ENCODE results near the gene EGR1. TPM values are rescaled to one million over a fixed set of nuclear protein-coding genes. Genes with fewer than 3 reads are reported as not detected.
A peak's percentile ranks its signal among the peaks of the same experiment; 100 is the strongest.

The EGR1 gene
- total RNA-seq, 2 donors from 2014 or later = 17.3 to 73.0 TPM

- peaks cover 0 to 30% of the 10 kb centered on the region in 2 donors for H3K4me1 ChIP-seq
- no peak for DNase-seq (ENCODE audit: low spot score)
- H3K36me3 ChIP-seq = no peaks in the 10 kb centered on the region
- peak overlapping the region in 1 of 2 donors; percentile 33 for H3K27ac ChIP-seq
- no peaks in the 10 kb centered on the region for H3K27me3 ChIP-seq
- TF ChIP-seq, protein P1, sequence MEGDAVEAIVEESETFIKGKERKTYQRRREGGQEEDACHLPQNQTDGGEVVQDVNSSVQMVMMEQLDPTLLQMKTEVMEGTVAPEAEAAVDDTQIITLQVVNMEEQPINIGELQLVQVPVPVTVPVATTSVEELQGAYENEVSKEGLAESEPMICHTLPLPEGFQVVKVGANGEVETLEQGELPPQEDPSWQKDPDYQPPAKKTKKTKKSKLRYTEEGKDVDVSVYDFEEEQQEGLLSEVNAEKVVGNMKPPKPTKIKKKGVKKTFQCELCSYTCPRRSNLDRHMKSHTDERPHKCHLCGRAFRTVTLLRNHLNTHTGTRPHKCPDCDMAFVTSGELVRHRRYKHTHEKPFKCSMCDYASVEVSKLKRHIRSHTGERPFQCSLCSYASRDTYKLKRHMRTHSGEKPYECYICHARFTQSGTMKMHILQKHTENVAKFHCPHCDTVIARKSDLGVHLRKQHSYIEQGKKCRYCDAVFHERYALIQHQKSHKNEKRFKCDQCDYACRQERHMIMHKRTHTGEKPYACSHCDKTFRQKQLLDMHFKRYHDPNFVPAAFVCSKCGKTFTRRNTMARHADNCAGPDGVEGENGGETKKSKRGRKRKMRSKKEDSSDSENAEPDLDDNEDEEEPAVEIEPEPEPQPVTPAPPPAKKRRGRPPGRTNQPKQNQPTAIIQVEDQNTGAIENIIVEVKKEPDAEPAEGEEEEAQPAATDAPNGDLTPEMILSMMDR (IDR thresholded peaks at IDR 0.05) = no peak
- peak overlapping the region; percentile 47 to 58 for H3K4me3 ChIP-seq
- no peaks in the 10 kb centered on the region for H3K9me3 ChIP-seq
Measured at GRCh38 chr5:138492560-138493045, 27.3 kb downstream of the EGR1 start.

DNA sequence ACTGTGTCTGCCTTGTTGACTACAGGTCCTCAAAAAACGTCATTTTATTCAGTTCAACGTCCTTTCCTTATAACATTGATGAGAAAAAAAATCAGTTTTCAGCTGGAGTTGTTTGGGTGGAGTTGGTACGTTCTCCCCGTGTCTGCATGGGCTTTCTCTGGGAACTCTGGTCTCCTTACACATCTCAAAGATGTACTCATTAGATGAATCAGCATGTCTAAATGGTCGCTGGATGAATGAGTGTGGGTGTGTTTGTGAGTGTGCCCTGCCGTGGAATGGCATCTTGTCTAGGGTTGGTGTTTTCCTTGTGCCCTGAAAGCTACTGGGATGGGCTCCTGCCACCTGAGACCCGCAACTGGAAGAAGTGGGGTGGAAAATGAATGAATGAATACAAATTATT, 30.1 kb downstream of the EGR1 start:
- TF ChIP-seq, protein P1 (IDR thresholded peaks at IDR 0.05) = no peak
- Histone ChIP-seq H3K9me3 (no peaks in the 10 kb centered on the region), H3K4me1 (peaks cover 0 to 20% of the 10 kb centered on the region in 2 donors), H3K4me3 (no peak overlapping the region), H3K27ac (no peak overlapping the region), H3K27me3 (no peaks in the 10 kb centered on the region), H3K36me3 (no peaks in the 10 kb centered on the region)
- no peak for DNase-seq (ENCODE audit: low spot score)

DNA sequence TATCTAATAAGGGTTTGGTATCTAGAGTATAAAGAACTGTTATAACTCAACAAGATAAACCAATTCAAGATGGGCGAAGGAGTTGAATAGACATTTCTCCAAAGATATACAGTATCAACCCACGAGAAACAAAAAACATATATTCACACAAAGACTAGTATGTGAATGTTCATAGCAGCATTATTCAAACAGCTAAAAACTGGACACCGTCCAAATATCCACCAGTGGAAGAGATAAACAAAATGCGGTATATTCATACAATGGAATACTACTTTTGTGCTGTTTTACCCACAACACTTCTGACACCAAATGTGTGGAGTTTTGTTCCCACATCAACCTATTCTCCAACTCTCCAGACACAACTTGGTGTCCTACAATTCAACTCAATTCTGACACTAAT, 33.1 kb downstream of the EGR1 start:
- TF ChIP-seq, protein P1 (IDR thresholded peaks at IDR 0.05) = no peak
- no peaks in the 10 kb centered on the region for H3K36me3 ChIP-seq
- DNase-seq (ENCODE audit: low spot score) = no peak
- H3K4me1 ChIP-seq = no peaks in the 10 kb centered on the region
- no peaks in the 10 kb centered on the region for H3K9me3 ChIP-seq
- no peaks in the 10 kb centered on the region for H3K27me3 ChIP-seq
- no peak overlapping the region for H3K27ac ChIP-seq
- H3K4me3 ChIP-seq = no peak overlapping the region

DNA sequence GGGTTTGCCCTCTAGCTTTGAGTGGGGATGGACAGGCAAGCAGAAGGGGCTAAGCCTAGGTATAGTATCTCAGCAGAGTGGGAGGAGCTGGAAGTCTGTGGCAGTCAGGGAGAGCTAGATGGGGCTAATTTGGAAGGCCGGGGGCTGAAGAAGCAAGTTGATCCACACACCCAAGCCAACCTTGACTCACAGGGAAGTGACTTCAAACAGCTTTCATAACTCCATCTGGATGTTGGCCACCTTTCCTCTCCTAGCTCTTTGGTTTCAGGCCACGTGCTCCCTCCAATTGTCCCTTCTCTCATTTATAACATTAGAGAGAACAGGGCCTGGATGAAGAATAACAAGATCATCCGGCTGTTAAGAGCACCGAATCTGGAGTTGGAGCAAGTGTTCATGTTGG, 36.8 kb downstream of the EGR1 start:
- H3K27ac ChIP-seq = no peak overlapping the region
- TF ChIP-seq, protein P1 (IDR thresholded peaks at IDR 0.05) = no peak

DNA sequence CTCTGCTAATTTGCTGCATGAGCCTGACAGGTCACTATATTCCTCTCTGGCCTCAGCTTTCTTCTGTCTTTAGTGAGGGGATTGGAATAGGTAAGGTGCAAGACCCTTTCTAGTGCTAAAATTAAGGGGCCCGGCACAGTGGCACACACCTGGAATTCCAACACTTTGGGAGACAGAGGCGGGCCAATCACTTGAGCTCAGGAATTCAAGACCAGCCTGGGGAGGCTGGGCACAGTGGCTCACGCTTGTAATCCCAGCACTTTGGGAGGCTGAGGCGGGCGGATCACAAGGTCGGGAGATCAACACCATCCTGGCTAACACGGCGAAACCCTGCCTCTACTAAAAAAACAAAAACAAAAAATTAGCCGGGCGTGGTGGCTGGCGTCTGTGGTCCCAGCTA, 37.2 kb downstream of the EGR1 start:
- H3K27me3 ChIP-seq = no peaks in the 10 kb centered on the region
- H3K4me3 ChIP-seq = no peak overlapping the region
- TF ChIP-seq, protein P1 (IDR thresholded peaks at IDR 0.05) = no peak
- H3K9me3 ChIP-seq = no peaks in the 10 kb centered on the region
- no peak overlapping the region for H3K27ac ChIP-seq
- peaks cover 0 to 14% of the 10 kb centered on the region in 2 donors for H3K4me1 ChIP-seq
- no peak for DNase-seq (ENCODE audit: low spot score)
- peaks cover 7% of the 10 kb centered on the region for H3K36me3 ChIP-seq

More for the DNA sequence above, 36.8 kb downstream of the EGR1 start:
- Histone ChIP-seq H3K4me3 (no peak overlapping the region), H3K36me3 (peaks cover 4% of the 10 kb centered on the region), H3K27me3 (no peaks in the 10 kb centered on the region), H3K9me3 (no peaks in the 10 kb centered on the region), H3K4me1 (peaks cover 0 to 14% of the 10 kb centered on the region in 2 donors)
- DNase-seq (ENCODE audit: low spot score) = no peak
